Body of pancreas (tissue), 4 donors: ENCODE measurements around the gene CCDC92B. TPM values are rescaled to one million over a fixed set of nuclear protein-coding genes. Genes with fewer than 3 reads are reported as not detected.

Source experiments
- ATAC-seq: fragments of 150-250 bp; one replicate; pipeline ENCODE4 v1.9.1; 2016
- DNase-seq, 4 donors: peaks; one replicate each; pipeline ENCODE4 v3.0.0-alpha.2; 2019
- H3K27ac ChIP-seq, 4 donors: fragments of 200-600 bp; sonication (generic); 1 replicate in 3 of 4; 2 replicates in 1 of 4; pipeline versions ENCODE4 v1.5.1 to v1.6.1; 2016 to 2019; ENCODE audit warnings: mild to moderate bottlenecking in 1 of 4, mixed read lengths in 1 of 4, moderate library complexity in 1 of 4
- H3K27me3 ChIP-seq, 2 donors: fragments of 200-600 bp; sonication (generic); one replicate each; pipeline ENCODE4 v1.6.0; 2016; ENCODE audit warnings: mild to moderate bottlenecking in 1 of 2
- H3K36me3 ChIP-seq, 2 donors: fragments of 200-600 bp; sonication (generic); replicated peaks in 1 of 2; 2 replicates each; pipeline ENCODE4 v1.5.1; 2016; ENCODE audit warnings: low read depth in 2 of 2; ENCODE audit not compliant: insufficient read depth in 1 of 2
- H3K4me1 ChIP-seq: fragments of 200-600 bp; sonication (generic); one replicate; pipeline ENCODE4 v1.6.0; 2016
- H3K4me3 ChIP-seq, 2 donors: fragments of 200-600 bp; sonication (generic); 1 replicate in 1 of 2; 2 replicates in 1 of 2; pipeline ENCODE4 v1.5.1; 2016 to 2019
- H3K9me3 ChIP-seq, 3 donors: fragments of 200-600 bp; sonication (generic); 1 replicate in 2 of 3; 2 replicates in 1 of 3; pipeline ENCODE4 v1.5.1; 2016
- POLR2A ChIP-seq, 3 donors: fragments of 450-650 bp; IDR thresholded peaks; one replicate each; pipeline ENCODE4 v1.6.1; 2016; ENCODE audit warnings: antibody characterized with exemption in 3 of 3, mild to moderate bottlenecking in 2 of 3
- WGBS, 2 donors: methylation state at CpG; one replicate each; pipeline ENCODE4 v1.1.5; 2017; 5-methylcytosine and 5-hydroxymethylcytosine counted together
- intact Hi-C: fragments of 100-400 bp; cut with DNase I; formaldehyde crosslinking; loops from one replicate; pipeline ENCODE4 v1.15.1; 2023
- total RNA-seq, 2 donors: library from RNA; depleted of rRNA; stranded (reverse); fragments of >200 nt; gene quantifications; one replicate each; pipeline ENCODE4 v1.1.0, GENCODE V29; 2016
- TF ChIP-seq, protein P1 (sequence below), 7 experiments: fragments of 450-650 bp in 4 of 7; fragments of 200-600 bp in 3 of 7; sonication (generic) in 3 of 7; IDR thresholded peaks; one replicate each; pipeline ENCODE4 v1.5.1; 2016 to 2019; ENCODE audit warnings: antibody characterized with exemption in 7 of 7

Gene CCDC92B
- total RNA-seq, 2 donors from 2014 or later: 0.26 TPM; not detected in 1

DNA sequence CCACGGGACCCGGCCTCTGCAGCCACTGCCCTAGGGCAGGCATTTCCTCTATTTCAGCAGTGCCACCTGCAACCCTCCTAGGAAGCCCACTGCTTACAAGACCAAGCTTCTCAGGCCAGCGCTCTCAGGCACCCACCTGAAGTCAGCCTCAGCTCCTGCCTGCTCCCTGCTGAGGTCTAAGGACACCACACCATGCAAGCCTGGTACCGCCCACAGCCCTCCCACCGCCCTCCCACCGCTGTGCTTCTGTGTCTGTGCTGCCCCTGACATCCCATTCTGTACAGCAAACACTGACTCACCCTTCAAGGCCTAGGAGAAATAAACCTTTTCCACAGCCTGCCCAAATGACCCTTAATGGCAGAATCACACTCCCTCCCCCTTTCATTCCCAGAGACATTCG, 44.2 kb downstream of the CCDC92B start:
- no peaks in the 10 kb centered on the region for H3K27me3 ChIP-seq
- intact Hi-C loops: loop anchor here (10.0 kb wide), 1 partner anchor 110 kb away; the partner anchor contains the start of gene PAFAH1B1
- peaks cover 6 to 27% of the 10 kb centered on the region in 2 donors for H3K36me3 ChIP-seq
- ATAC-seq (no peak), DNase-seq (peak in 1 of 4 donors; percentile 20)
- H3K27ac ChIP-seq: no peak overlapping the region
- H3K9me3 ChIP-seq: no peaks in the 10 kb centered on the region
- TF ChIP-seq, protein P1, sequence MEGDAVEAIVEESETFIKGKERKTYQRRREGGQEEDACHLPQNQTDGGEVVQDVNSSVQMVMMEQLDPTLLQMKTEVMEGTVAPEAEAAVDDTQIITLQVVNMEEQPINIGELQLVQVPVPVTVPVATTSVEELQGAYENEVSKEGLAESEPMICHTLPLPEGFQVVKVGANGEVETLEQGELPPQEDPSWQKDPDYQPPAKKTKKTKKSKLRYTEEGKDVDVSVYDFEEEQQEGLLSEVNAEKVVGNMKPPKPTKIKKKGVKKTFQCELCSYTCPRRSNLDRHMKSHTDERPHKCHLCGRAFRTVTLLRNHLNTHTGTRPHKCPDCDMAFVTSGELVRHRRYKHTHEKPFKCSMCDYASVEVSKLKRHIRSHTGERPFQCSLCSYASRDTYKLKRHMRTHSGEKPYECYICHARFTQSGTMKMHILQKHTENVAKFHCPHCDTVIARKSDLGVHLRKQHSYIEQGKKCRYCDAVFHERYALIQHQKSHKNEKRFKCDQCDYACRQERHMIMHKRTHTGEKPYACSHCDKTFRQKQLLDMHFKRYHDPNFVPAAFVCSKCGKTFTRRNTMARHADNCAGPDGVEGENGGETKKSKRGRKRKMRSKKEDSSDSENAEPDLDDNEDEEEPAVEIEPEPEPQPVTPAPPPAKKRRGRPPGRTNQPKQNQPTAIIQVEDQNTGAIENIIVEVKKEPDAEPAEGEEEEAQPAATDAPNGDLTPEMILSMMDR (IDR thresholded peaks at IDR 0.05): no peak
- TF ChIP-seq POLR2A (IDR thresholded peaks at IDR 0.05): no peak
- peaks cover 47% of the 10 kb centered on the region for H3K4me1 ChIP-seq
- 90% methylated on average over 7 of the region's 7 CpGs for WGBS, 2 donors
- no peak overlapping the region for H3K4me3 ChIP-seq

DNA sequence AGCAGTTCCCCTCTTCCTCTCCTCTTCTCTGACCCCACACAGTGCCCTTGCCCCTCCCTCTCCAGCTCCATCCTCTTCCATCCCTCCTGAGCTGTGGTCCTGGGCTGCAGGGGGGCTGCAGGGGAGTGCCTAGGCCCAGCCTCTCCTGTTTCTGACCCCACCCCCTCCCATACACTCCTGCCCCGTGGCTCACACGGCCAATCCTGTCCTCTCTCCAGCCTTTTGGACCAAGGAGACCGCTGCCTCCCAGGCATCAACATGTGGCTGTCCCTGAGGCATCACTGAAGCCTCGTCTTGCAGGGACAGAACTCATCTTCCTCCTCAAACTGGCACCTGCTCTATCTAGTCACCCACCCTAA, 44.6 kb downstream of the CCDC92B start:
- intact Hi-C loops: loop anchor here (10.0 kb wide), 1 partner anchor 110 kb away; the partner anchor contains the start of gene PAFAH1B1
- WGBS, 2 donors: 68 to 71% methylated on average over 4 of the region's 4 CpGs
- Histone ChIP-seq H3K4me1 (peaks cover 43% of the 10 kb centered on the region), H3K4me3 (no peak overlapping the region), H3K27ac (no peak overlapping the region), H3K27me3 (no peaks in the 10 kb centered on the region), H3K9me3 (no peaks in the 10 kb centered on the region), H3K36me3 (peaks cover 6 to 31% of the 10 kb centered on the region in 2 donors)
- TF ChIP-seq, protein P1 (IDR thresholded peaks at IDR 0.05): no peak
- no peak for TF ChIP-seq POLR2A (IDR thresholded peaks at IDR 0.05)
- ATAC-seq: no peak
- no peak for DNase-seq

DNA sequence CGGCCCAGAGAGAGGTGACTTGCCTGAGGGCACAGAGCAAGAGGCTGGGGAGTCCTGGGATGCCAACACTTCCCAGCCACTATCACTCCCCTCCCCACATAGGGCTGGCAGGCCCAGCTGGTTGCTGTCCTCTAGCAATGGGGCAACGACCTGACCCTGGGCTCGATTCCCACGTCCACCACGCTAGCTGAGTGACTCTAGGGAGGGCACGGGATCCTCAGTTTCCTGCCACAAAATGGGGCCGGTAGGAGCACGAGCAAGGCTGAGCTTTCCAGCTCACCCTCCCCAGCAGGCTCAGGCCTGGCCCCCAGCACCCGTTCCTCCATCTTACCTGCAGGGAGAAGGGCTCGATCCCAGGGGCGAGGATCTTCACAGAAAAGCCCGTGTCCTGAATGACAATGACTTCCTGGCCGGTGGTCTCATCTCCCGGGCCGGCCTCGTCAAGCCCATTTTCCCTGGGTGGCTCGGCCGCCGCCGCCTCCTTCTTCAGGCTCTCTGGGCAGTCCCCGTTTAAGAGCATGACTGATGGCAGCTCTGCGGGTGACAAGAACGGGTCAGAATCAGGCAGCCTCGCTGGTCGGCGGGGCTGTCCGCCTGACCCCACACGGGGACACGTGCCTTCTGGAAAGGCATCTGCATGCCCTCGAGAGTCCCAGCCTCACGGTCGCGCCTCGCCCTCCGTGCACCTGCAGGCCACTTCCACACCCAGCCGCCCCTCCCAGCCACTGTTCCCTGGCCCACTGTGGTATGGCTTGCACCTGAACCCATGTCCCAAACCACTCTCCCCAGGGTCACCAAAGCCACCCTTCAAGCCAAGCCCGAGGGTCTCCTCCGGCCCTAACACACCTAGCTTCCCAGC, 45.2 kb downstream of the CCDC92B start:
- Histone ChIP-seq H3K4me1 (peaks cover 37% of the 10 kb centered on the region), H3K4me3 (no peak overlapping the region), H3K9me3 (no peaks in the 10 kb centered on the region), H3K27ac (no peak overlapping the region), H3K36me3 (peaks cover 6 to 31% of the 10 kb centered on the region in 2 donors), H3K27me3 (no peaks in the 10 kb centered on the region)
- intact Hi-C loops: loop anchor here (10.0 kb wide), 1 partner anchor 109 kb away; the partner anchor contains the start of gene PAFAH1B1
- DNase-seq (peak in 1 of 4 donors; percentile 12), ATAC-seq (no peak)
- WGBS, 2 donors: 85 to 91% methylated on average over 18 to 38 of the region's 38 CpGs
- TF ChIP-seq, protein P1 (IDR thresholded peaks at IDR 0.05): no peak
- TF ChIP-seq POLR2A (IDR thresholded peaks at IDR 0.05): no peak

DNA sequence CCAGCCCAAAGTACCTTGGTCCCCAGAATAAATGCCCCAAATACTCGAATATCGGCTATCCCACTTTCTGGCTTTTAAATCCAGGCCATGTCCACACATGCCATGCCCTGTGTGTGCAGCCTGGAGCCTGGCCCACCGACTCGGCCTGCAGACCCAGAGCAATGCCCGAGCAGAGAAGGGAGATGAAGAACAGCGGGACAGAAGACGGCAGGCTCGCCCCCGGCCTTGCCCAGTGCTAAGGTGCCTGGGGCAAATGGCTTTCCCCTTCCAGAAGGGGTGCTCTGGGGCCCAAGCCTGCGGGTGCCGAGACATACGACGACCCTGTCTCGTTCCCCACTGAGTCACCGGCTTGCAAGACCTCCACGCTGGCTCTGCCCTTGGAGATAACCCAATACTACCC, 45.8 kb downstream of the CCDC92B start:
- Histone ChIP-seq H3K9me3 (no peaks in the 10 kb centered on the region), H3K4me1 (peaks cover 30% of the 10 kb centered on the region), H3K27me3 (no peaks in the 10 kb centered on the region), H3K36me3 (peaks cover 6 to 34% of the 10 kb centered on the region in 2 donors), H3K27ac (no peak overlapping the region), H3K4me3 (no peak overlapping the region)
- TF ChIP-seq, protein P1 (IDR thresholded peaks at IDR 0.05): no peak
- TF ChIP-seq POLR2A (IDR thresholded peaks at IDR 0.05): no peak
- WGBS, 2 donors: 91 to 93% methylated on average over 15 to 16 of the region's 16 CpGs
- ATAC-seq: no peak
- intact Hi-C loops: loop anchor here (10.0 kb wide), 1 partner anchor 109 kb away; the partner anchor contains the start of gene PAFAH1B1
- peak in 1 of 4 donors; percentile 9 for DNase-seq
